Caco-2 (cell line): ENCODE data around the gene RAI1. TPM values are rescaled to one million over a fixed set of nuclear protein-coding genes. Genes with fewer than 3 reads are reported as not detected.

Experiments
- BruUV-seq: library from RNA; stranded (reverse); fragments of 400-500 nt; replicated peaks from 2 replicates; lab custom pipeline; 2021; lab: Mats Ljungman, UMichigan
- CTCF ChIA-PET: fragments of 300-600 bp; sonication (Branson Sonifier 250); formaldehyde crosslinking; loops from one replicate; lab custom pipeline; 2022; ENCODE audit warnings: antibody characterized with exemption; lab: Charles Lee
- POLR2A ChIA-PET: fragments of 300-600 bp; sonication (Branson Sonifier 250); formaldehyde crosslinking; loops from one replicate; lab custom pipeline; 2022; ENCODE audit warnings: antibody characterized with exemption; lab: Charles Lee
- DNase-seq, 2 experiments: peaks; one replicate each; pipeline versions ENCODE4 v3.0.0 to v3.0.0-alpha.2; 2020 to 2022
- H3K27me3 ChIP-seq: replicated peaks from 2 replicates; pipeline ENCODE4 v1.6.0; 2011; ENCODE audit warnings: low read length; ENCODE audit not compliant: control insufficient read depth, insufficient read depth
- H3K36me3 ChIP-seq: 2 replicates; pipeline ENCODE4 v1.5.1; 2011; ENCODE audit warnings: low read length; ENCODE audit not compliant: control insufficient read depth, insufficient read depth
- H3K4me1 ChIP-seq: fragments of 250-450 bp; sonication (Bioruptor Pico); 2 replicates; pipeline ENCODE4 v1.5.1; 2020; ENCODE audit warnings: mild to moderate bottlenecking
- H3K4me3 ChIP-seq: 2 replicates; pipeline ENCODE4 v1.5.1; 2011; ENCODE audit warnings: low read depth, mild to moderate bottlenecking, control low read depth, low read length
- H3K9me3 ChIP-seq: fragments of 250-450 bp; sonication (Bioruptor Pico); 2 replicates; pipeline ENCODE4 v1.5.1; 2020; ENCODE audit warnings: mild to moderate bottlenecking, moderate library complexity
- H3K27ac Mint-ChIP-seq: one replicate; pipeline ENCODE4 v1.8.0; 2022; ENCODE audit warnings: mixed read lengths; ENCODE audit not compliant: unreplicated experiment
- H3K27me3 Mint-ChIP-seq: one replicate; pipeline ENCODE4 v1.8.0; 2022; ENCODE audit warnings: mixed read lengths; ENCODE audit not compliant: insufficient read depth, unreplicated experiment
- H3K36me3 Mint-ChIP-seq: one replicate; pipeline ENCODE4 v1.8.0; 2022; ENCODE audit warnings: mild to moderate bottlenecking, mixed read lengths; ENCODE audit not compliant: insufficient read depth, unreplicated experiment
- H3K4me1 Mint-ChIP-seq: one replicate; pipeline ENCODE4 v1.8.0; 2022; ENCODE audit warnings: low read depth, mixed read lengths; ENCODE audit not compliant: unreplicated experiment
- H3K4me3 Mint-ChIP-seq: one replicate; pipeline ENCODE4 v1.8.0; 2022; ENCODE audit warnings: mild to moderate bottlenecking, moderate library complexity, mixed read lengths; ENCODE audit not compliant: unreplicated experiment
- H3K9me3 Mint-ChIP-seq: one replicate; pipeline ENCODE4 v1.8.0; 2022; ENCODE audit warnings: mixed read lengths; ENCODE audit not compliant: unreplicated experiment
- intact Hi-C: fragments of 100-400 bp; cut with micrococcal nuclease; formaldehyde crosslinking; loops from one replicate; pipeline ENCODE4 v1.10.0; 2022; ENCODE audit not compliant: unreplicated experiment
- total RNA-seq: library from RNA; stranded (reverse); gene quantifications from 2 replicates; pipeline ENCODE4 v1.2.3, GENCODE V29; 2022
- TF ChIP-seq, protein P1 (sequence below), 2 experiments: fragments of 200-600 bp in 1 of 2; IDR thresholded peaks; 1 replicate in 1 of 2; 2 replicates in 1 of 2; pipeline versions ENCODE4 v1.5.1 to v1.8.0; 2011 to 2022; ENCODE audit warnings: antibody characterized with exemption in 1 of 2, control low read depth in 1 of 2, inconsistent platforms in 1 of 2, low read depth in 1 of 2, low read length in 1 of 2, mild to moderate bottlenecking in 1 of 2, moderate library complexity in 1 of 2; ENCODE audit not compliant: insufficient read depth in 1 of 2, severe bottlenecking in 1 of 2, unreplicated experiment in 1 of 2

RAI1 gene
- total RNA-seq, 1 experiment from 2014 or later, result 44.3 TPM

GRCh38 chr17:17701112-17701511, 19.9 kb downstream of the RAI1 start:
- peaks cover 2% of the 10 kb centered on the region; the same call in 1 of the 2 replicates for H3K4me1 ChIP-seq
- no peaks in the 10 kb centered on the region for H3K27me3 ChIP-seq
- no peak overlapping the region for H3K4me3 ChIP-seq
- H3K4me3 Mint-ChIP-seq, result no peak overlapping the region
- BruUV-seq, result no TSS peak
- ChIA-PET CTCF (no interaction called here), POLR2A (no interaction called here)
- peaks cover 3% of the 10 kb centered on the region; the same call in 1 of the 2 replicates for H3K36me3 ChIP-seq
- intact Hi-C loops, result no loop called here
- H3K27me3 Mint-ChIP-seq, result no peaks in the 10 kb centered on the region
- peak overlapping the region; percentile 42 for H3K27ac Mint-ChIP-seq
- peaks cover 33% of the 10 kb centered on the region for H3K36me3 Mint-ChIP-seq
- TF ChIP-seq, protein P1, sequence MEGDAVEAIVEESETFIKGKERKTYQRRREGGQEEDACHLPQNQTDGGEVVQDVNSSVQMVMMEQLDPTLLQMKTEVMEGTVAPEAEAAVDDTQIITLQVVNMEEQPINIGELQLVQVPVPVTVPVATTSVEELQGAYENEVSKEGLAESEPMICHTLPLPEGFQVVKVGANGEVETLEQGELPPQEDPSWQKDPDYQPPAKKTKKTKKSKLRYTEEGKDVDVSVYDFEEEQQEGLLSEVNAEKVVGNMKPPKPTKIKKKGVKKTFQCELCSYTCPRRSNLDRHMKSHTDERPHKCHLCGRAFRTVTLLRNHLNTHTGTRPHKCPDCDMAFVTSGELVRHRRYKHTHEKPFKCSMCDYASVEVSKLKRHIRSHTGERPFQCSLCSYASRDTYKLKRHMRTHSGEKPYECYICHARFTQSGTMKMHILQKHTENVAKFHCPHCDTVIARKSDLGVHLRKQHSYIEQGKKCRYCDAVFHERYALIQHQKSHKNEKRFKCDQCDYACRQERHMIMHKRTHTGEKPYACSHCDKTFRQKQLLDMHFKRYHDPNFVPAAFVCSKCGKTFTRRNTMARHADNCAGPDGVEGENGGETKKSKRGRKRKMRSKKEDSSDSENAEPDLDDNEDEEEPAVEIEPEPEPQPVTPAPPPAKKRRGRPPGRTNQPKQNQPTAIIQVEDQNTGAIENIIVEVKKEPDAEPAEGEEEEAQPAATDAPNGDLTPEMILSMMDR (IDR thresholded peaks at IDR 0.05; ENCODE audit: insufficient read depth in 1 of 2, low read depth in 1 of 2, low read length in 1 of 2, severe bottlenecking in 1 of 2, unreplicated experiment in 1 of 2), result no peak
- no peaks in the 10 kb centered on the region for H3K9me3 Mint-ChIP-seq
- H3K9me3 ChIP-seq, result no peaks in the 10 kb centered on the region
- H3K4me1 Mint-ChIP-seq, result peaks cover 25% of the 10 kb centered on the region
- no peak for DNase-seq

DNA sequence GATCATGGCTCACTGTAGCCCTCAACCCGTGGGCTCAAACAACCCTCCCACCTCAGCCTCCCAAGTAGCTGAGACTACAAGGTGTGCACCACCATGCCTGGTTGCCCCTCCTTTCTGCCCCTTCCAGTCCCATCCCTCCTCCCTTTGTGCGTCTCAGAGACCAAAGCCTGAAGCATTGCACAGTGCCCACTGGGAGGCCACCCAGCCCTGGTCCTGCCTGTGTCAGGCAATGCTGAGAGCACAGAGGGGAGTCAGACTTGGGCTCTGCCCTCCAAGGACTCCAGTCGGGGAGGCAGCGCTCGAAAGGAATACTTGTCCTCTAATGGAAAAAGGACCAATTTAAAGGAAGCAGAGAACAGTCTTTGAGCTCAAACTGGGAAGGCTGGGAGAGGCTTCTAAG, 20.4 kb downstream of the RAI1 start:
- H3K4me3 Mint-ChIP-seq, result no peak overlapping the region
- TF ChIP-seq, protein P1 (IDR thresholded peaks at IDR 0.05; ENCODE audit: insufficient read depth in 1 of 2, low read depth in 1 of 2, low read length in 1 of 2, severe bottlenecking in 1 of 2, unreplicated experiment in 1 of 2), result no peak
- H3K27ac Mint-ChIP-seq, result peak overlapping the region; percentile 42
- H3K27me3 Mint-ChIP-seq, result no peaks in the 10 kb centered on the region
- H3K36me3 Mint-ChIP-seq, result peaks cover 33% of the 10 kb centered on the region
- H3K4me1 ChIP-seq, result peaks cover 8% of the 10 kb centered on the region; the same call in 1 of the 2 replicates
- H3K4me1 Mint-ChIP-seq, result peaks cover 29% of the 10 kb centered on the region
- H3K4me3 ChIP-seq, result no peak overlapping the region
- intact Hi-C loops, result no loop called here
- CTCF ChIA-PET, result no interaction called here
- H3K9me3 Mint-ChIP-seq, result no peaks in the 10 kb centered on the region
- POLR2A ChIA-PET, result no interaction called here
- no peaks in the 10 kb centered on the region for H3K9me3 ChIP-seq
- DNase-seq, result no peak
- H3K27me3 ChIP-seq, result no peaks in the 10 kb centered on the region
- BruUV-seq, result no TSS peak
- H3K36me3 ChIP-seq, result peaks cover 3% of the 10 kb centered on the region; the same call in 1 of the 2 replicates

DNA sequence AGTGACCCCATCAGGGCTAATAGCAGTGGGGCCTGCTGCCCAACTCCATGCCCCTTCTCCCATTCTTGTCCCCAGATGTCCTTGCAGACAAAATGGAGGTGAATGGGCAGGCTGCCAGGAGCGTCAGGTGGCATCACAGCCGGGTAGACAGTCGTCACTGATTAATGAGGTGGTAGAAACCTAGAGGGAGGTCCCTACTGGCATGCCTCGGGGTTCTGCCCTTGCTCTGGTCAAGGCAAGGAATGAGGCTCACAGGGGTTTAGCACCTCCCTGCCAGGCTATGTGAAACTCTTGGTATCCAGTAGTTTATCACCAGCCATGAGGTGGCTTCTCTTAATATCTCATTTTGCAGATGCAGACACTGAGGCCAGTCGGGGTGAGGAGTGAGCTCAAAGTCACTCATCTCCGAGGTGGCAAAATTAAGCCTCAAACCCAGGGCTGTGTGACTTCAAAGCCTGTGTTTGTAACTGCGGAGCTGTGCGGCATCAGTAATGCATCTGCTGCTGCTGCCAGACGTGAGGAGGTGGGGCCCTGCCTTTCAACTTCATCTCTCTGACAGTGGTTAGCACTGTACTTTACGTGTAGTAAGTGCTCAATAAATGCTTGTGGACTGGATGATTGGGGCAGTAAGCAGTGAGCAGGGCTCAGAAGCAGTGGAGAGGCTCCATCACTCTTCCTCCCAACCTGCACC, 21.3 kb downstream of the RAI1 start:
- no TSS peak for BruUV-seq
- H3K4me3 Mint-ChIP-seq, result no peak overlapping the region
- H3K4me3 ChIP-seq, result no peak overlapping the region
- no peaks in the 10 kb centered on the region for H3K9me3 ChIP-seq
- peaks cover 3% of the 10 kb centered on the region; the same call in 1 of the 2 replicates for H3K36me3 ChIP-seq
- TF ChIP-seq, protein P1 (IDR thresholded peaks at IDR 0.05; ENCODE audit: insufficient read depth in 1 of 2, low read depth in 1 of 2, low read length in 1 of 2, severe bottlenecking in 1 of 2, unreplicated experiment in 1 of 2), result no peak
- no peaks in the 10 kb centered on the region for H3K27me3 Mint-ChIP-seq
- peaks cover 32% of the 10 kb centered on the region for H3K36me3 Mint-ChIP-seq
- DNase-seq, result no peak
- CTCF ChIA-PET, result interaction anchor here (0.5 kb wide), 1 partner anchor 331 kb away, joined by 3 read pairs; no protein-coding TSS in a partner anchor
- intact Hi-C loops, result no loop called here
- POLR2A ChIA-PET, result no interaction called here
- H3K9me3 Mint-ChIP-seq, result no peaks in the 10 kb centered on the region
- H3K4me1 Mint-ChIP-seq, result peaks cover 20% of the 10 kb centered on the region
- H3K27ac Mint-ChIP-seq, result peak overlapping the region; percentile 14
- H3K27me3 ChIP-seq, result no peaks in the 10 kb centered on the region
- peaks cover 11% of the 10 kb centered on the region; the same call in 1 of the 2 replicates for H3K4me1 ChIP-seq
